EH (cell line): Measurements from ENCODE around the gene THEMIS.
"Not testable (repeated sequence)": the region's sequence is repeated elsewhere in the genome, so short reads cannot be mapped to it uniquely, and the experiment has no call there.

ENCODE experiments used
- DNase-seq: peaks from one replicate; pipeline ENCODE4 v3.0.0-alpha.2; 2015; ENCODE audit warnings: low read depth

THEMIS gene

GRCh38 chr6:127796713-127797112, 104.1 kb downstream of the THEMIS start:
- no peak for DNase-seq

- DNase-seq: no peak
These were observed 106.5 kb downstream of the THEMIS start for GRCh38 chr6:127794405-127794804.

GRCh38 chr6:127793396-127793795, 107.5 kb downstream of the THEMIS start:
- DNase-seq: no peak

GRCh38 chr6:127792616-127793015, 108.2 kb downstream of the THEMIS start:
- no peak for DNase-seq

GRCh38 chr6:127791779-127792528, 108.9 kb downstream of the THEMIS start:
- no peak for DNase-seq

GRCh38 chr6:127790571-127790970, 110.3 kb downstream of the THEMIS start:
- no peak for DNase-seq

- DNase-seq: peak; percentile 32
These were observed 114.7 kb downstream of the THEMIS start for GRCh38 chr6:127786109-127786508.

- DNase-seq: no peak
These were observed 116.4 kb downstream of the THEMIS start for GRCh38 chr6:127784468-127784867.

- DNase-seq: not testable (repeated sequence)
These were observed 119.1 kb downstream of the THEMIS start for GRCh38 chr6:127781636-127782272.

GRCh38 chr6:127776320-127776719, 124.5 kb downstream of the THEMIS start:
- peak; percentile 1 for DNase-seq

GRCh38 chr6:127775371-127775770, 125.5 kb downstream of the THEMIS start:
- DNase-seq: peak; percentile 77

- DNase-seq: no peak
These were observed 132.1 kb downstream of the THEMIS start for GRCh38 chr6:127768745-127769144.

GRCh38 chr6:127768223-127768622, 132.6 kb downstream of the THEMIS start:
- DNase-seq: no peak

GRCh38 chr6:127765949-127766348, 134.9 kb downstream of the THEMIS start:
- no peak for DNase-seq

- DNase-seq: no peak
These were observed 138.6 kb downstream of the THEMIS start for GRCh38 chr6:127762284-127762683.

- no peak for DNase-seq
These were observed 139.8 kb downstream of the THEMIS start for GRCh38 chr6:127761084-127761483.

GRCh38 chr6:127749095-127749494, 151.8 kb downstream of the THEMIS start:
- no peak for DNase-seq

- no peak for DNase-seq
These were observed 152.6 kb downstream of the THEMIS start for GRCh38 chr6:127748290-127748689.

- DNase-seq: no peak
These were observed 162.4 kb downstream of the THEMIS start for GRCh38 chr6:127738423-127738822.

GRCh38 chr6:127737768-127738167, 163.1 kb downstream of the THEMIS start:
- no peak for DNase-seq

- DNase-seq: peak; percentile 77
These were observed 163.8 kb downstream of the THEMIS start for GRCh38 chr6:127737009-127737486.

GRCh38 chr6:127732927-127733326, 167.9 kb downstream of the THEMIS start:
- DNase-seq: no peak

- no peak for DNase-seq
These were observed 173.5 kb downstream of the THEMIS start for GRCh38 chr6:127727260-127727953.
